HepG2 (cell line): ENCODE data around the gene BAHCC1. TPM values are rescaled to one million over a fixed set of nuclear protein-coding genes. Genes with fewer than 3 reads are reported as not detected.
A peak's percentile ranks its signal among the peaks of the same experiment; 100 is the strongest.

Experiments
- BCL6 ChIP-seq: IDR thresholded peaks from 2 replicates; pipeline ENCODE4 v1.6.1; 2016; ENCODE audit warnings: missing genetic modification reagents, missing compliant biosample characterization
- DR1 ChIP-seq: sonication (generic); formaldehyde crosslinking; IDR thresholded peaks from 2 replicates; pipeline ENCODE4 v1.8.0; 2021; ENCODE audit warnings: mild to moderate bottlenecking, missing genetic modification reagents, inconsistent platforms
- E2F2 ChIP-seq: sonication (generic); formaldehyde crosslinking; IDR thresholded peaks from 2 replicates; pipeline ENCODE4 v1.4.0; 2020; ENCODE audit warnings: missing genetic modification reagents, borderline replicate concordance
- EHMT2 ChIP-seq: fragments of 200-600 bp; sonication (generic); IDR thresholded peaks from 2 replicates; pipeline ENCODE4 v1.7.0; 2017; ENCODE audit warnings: antibody characterized with exemption, low read depth, low read length, borderline replicate concordance
- HHEX ChIP-seq: IDR thresholded peaks from 2 replicates; pipeline ENCODE4 v1.6.1; 2016; ENCODE audit warnings: control low read depth
- MTA3 ChIP-seq: sonication (generic); formaldehyde crosslinking; IDR thresholded peaks from 2 replicates; pipeline ENCODE4 v1.4.0; 2020; ENCODE audit warnings: missing genetic modification reagents
- MTF2 ChIP-seq: sonication (generic); formaldehyde crosslinking; IDR thresholded peaks from 2 replicates; pipeline ENCODE4 v1.5.0; 2020; ENCODE audit warnings: missing genetic modification reagents, borderline replicate concordance
- NR2C2 ChIP-seq: sonication (generic); formaldehyde crosslinking; IDR thresholded peaks from 2 replicates; pipeline ENCODE4 v1.4.0; 2020; ENCODE audit warnings: missing genetic modification reagents, mild to moderate bottlenecking, moderate library complexity, borderline replicate concordance
- POGK ChIP-seq: sonication (generic); formaldehyde crosslinking; conservative IDR thresholded peaks from 2 replicates; pipeline ENCODE4 v1.8.0; 2022; ENCODE audit warnings: mild to moderate bottlenecking, moderate library complexity, missing genetic modification reagents
- RXRA ChIP-seq: sonication (generic); formaldehyde crosslinking; IDR thresholded peaks from 2 replicates; pipeline ENCODE4 v1.5.1; 2020; ENCODE audit warnings: missing genetic modification reagents
- SMARCE1 ChIP-seq: fragments of 450-650 bp; IDR thresholded peaks from 2 replicates; pipeline ENCODE4 v1.6.1; 2017; ENCODE audit warnings: borderline replicate concordance
- THAP8 ChIP-seq: sonication (generic); formaldehyde crosslinking; IDR thresholded peaks from 2 replicates; pipeline ENCODE4 v1.5.1; 2020; ENCODE audit warnings: missing genetic modification reagents, mild to moderate bottlenecking, borderline replicate concordance
- ZNF549 ChIP-seq: sonication (generic); formaldehyde crosslinking; IDR thresholded peaks from 2 replicates; pipeline ENCODE4 v1.5.0; 2020; ENCODE audit warnings: missing genetic modification reagents
- polyA plus RNA-seq, 8 experiments: library from polyadenylated mRNA; depleted of rRNA in 3 of 8; stranded (reverse) in 7 of 8; unstranded in 1 of 8; fragments of >200 nt; fragmentation: Illumina TruSeq in 4 of 8; extraction: Trizol in 4 of 8; gene quantifications; 2 replicates each; pipeline versions ENCODE4 v1.2.1 to v1.2.3, GENCODE V29; 2011 to 2016; ENCODE audit warnings: low read depth in 4 of 8, missing spikeins in 1 of 8, mixed read lengths in 1 of 8; ENCODE audit not compliant: insufficient read depth in 1 of 8
- total RNA-seq, 5 experiments: library from RNA; depleted of rRNA; stranded (reverse); fragments of >200 nt; fragmentation: Illumina TruSeq; extraction: Trizol; gene quantifications; 2 replicates each; pipeline ENCODE4 v1.2.3, GENCODE V29; 2016; ENCODE audit warnings: low read depth in 1 of 5
- TF ChIP-seq, protein P1 (sequence below): sonication (generic); formaldehyde crosslinking; IDR thresholded peaks from 2 replicates; pipeline ENCODE4 v1.8.1; 2023; ENCODE audit warnings: mild to moderate bottlenecking, moderate library complexity, missing genetic modification reagents
- TF ChIP-seq, protein P2 (sequence below): sonication (generic); formaldehyde crosslinking; IDR thresholded peaks from 2 replicates; pipeline ENCODE4 v1.5.1; 2020; ENCODE audit warnings: mild to moderate bottlenecking, moderate library complexity, missing genetic modification reagents
- TF ChIP-seq, protein P3 (sequence below): sonication (generic); formaldehyde crosslinking; IDR thresholded peaks from 2 replicates; pipeline ENCODE4 v1.8.0; 2022; ENCODE audit warnings: mild to moderate bottlenecking, missing genetic modification reagents, moderate library complexity
- TF ChIP-seq, protein P4 (sequence below): sonication (generic); formaldehyde crosslinking; IDR thresholded peaks from 2 replicates; pipeline ENCODE4 v1.8.1; 2023; ENCODE audit warnings: mild to moderate bottlenecking, missing genetic modification reagents, borderline replicate concordance
- TF ChIP-seq, protein P5 (sequence below): sonication (generic); formaldehyde crosslinking; IDR thresholded peaks from 2 replicates; pipeline ENCODE4 v1.5.0; 2020; ENCODE audit warnings: missing genetic modification reagents
- TF ChIP-seq, protein P6 (sequence below): fragments of 450-650 bp; IDR thresholded peaks from 2 replicates; pipeline ENCODE4 v1.6.1; 2016

BAHCC1 gene
- total and polyA plus RNA-seq, 2 of the 13 experiments (the other 11 are each of a cell fraction or from before 2014, with no cell fraction given) = 1.4 to 1.7 TPM

- TF ChIP-seq MTA3 (CRISPR knock-in tag) = 0 out of 2 replicates have a peak, but pooled peaks have one; percentile 8
- no peak for TF ChIP-seq POGK (CRISPR knock-in tag)
- TF ChIP-seq MTF2 = peak; percentile 97; the same call in 1 of the 2 replicates
- TF ChIP-seq, protein P1, sequence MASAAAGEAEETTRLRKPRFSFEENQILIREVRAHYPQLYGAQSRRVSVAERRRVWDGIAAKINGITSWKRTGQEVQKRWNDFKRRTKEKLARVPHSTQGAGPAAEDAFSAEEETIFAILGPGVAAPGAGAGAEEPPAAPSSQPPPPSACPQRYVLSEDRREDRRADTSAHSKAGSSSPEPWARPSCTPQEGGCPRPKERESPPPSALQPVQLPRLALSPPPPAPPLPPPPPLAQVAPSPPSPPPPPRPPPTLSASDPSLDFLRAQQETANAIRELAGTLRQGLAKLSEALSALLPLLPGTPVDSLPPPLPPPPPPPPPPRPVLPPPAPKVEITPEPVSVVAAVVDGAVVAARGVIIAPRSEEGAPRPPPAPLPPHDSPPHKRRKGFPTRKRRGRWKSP (CRISPR knock-in tag) = no peak
- TF ChIP-seq BCL6 (CRISPR knock-in tag) = peak; percentile 32; the same call in 1 of the 2 replicates
- TF ChIP-seq, protein P2, sequence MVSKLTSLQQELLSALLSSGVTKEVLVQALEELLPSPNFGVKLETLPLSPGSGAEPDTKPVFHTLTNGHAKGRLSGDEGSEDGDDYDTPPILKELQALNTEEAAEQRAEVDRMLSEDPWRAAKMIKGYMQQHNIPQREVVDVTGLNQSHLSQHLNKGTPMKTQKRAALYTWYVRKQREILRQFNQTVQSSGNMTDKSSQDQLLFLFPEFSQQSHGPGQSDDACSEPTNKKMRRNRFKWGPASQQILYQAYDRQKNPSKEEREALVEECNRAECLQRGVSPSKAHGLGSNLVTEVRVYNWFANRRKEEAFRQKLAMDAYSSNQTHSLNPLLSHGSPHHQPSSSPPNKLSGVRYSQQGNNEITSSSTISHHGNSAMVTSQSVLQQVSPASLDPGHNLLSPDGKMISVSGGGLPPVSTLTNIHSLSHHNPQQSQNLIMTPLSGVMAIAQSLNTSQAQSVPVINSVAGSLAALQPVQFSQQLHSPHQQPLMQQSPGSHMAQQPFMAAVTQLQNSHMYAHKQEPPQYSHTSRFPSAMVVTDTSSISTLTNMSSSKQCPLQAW = no peak
- TF ChIP-seq DR1 (CRISPR knock-in tag) = no peak
- TF ChIP-seq E2F2 (CRISPR knock-in tag) = no peak
- TF ChIP-seq EHMT2 = no peak
- no peak for TF ChIP-seq THAP8 (CRISPR knock-in tag)
- TF ChIP-seq, protein P3, sequence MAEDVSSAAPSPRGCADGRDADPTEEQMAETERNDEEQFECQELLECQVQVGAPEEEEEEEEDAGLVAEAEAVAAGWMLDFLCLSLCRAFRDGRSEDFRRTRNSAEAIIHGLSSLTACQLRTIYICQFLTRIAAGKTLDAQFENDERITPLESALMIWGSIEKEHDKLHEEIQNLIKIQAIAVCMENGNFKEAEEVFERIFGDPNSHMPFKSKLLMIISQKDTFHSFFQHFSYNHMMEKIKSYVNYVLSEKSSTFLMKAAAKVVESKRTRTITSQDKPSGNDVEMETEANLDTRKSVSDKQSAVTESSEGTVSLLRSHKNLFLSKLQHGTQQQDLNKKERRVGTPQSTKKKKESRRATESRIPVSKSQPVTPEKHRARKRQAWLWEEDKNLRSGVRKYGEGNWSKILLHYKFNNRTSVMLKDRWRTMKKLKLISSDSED (CRISPR knock-in tag) = no peak
- TF ChIP-seq SMARCE1 = no peak
- no peak for TF ChIP-seq ZNF549 (CRISPR knock-in tag)
- TF ChIP-seq, protein P4, sequence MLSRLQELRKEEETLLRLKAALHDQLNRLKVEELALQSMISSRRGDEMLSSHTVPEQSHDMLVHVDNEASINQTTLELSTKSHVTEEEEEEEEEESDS (CRISPR knock-in tag) = no peak
- no peak for TF ChIP-seq RXRA
- TF ChIP-seq NR2C2 (CRISPR knock-in tag) = no peak
- no peak for TF ChIP-seq HHEX (CRISPR knock-in tag)
- TF ChIP-seq, protein P5, sequence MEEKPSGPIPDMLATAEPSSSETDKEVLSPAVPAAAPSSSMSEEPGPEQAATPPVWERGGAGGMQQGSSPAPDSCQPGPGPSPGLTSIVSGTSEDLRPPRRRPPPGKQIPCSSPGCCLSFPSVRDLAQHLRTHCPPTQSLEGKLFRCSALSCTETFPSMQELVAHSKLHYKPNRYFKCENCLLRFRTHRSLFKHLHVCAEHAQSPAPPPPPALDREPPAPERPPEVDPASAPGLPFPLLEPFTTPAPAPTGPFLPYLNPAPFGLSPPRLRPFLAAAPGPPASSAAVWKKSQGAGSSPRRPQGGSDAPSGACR (CRISPR knock-in tag) = no peak
- TF ChIP-seq, protein P6, sequence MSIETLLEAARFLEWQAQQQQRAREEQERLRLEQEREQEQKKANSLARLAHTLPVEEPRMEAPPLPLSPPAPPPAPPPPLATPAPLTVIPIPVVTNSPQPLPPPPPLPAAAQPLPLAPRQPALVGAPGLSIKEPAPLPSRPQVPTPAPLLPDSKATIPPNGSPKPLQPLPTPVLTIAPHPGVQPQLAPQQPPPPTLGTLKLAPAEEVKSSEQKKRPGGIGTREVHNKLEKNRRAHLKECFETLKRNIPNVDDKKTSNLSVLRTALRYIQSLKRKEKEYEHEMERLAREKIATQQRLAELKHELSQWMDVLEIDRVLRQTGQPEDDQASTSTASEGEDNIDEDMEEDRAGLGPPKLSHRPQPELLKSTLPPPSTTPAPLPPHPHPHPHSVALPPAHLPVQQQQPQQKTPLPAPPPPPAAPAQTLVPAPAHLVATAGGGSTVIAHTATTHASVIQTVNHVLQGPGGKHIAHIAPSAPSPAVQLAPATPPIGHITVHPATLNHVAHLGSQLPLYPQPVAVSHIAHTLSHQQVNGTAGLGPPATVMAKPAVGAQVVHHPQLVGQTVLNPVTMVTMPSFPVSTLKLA = no peak
Measured at GRCh38 chr17:81395600-81396277, 482 bp downstream of the BAHCC1 start (continued).
